ENCODE measurements around the gene TYRO3.

The TYRO3 gene

DNA sequence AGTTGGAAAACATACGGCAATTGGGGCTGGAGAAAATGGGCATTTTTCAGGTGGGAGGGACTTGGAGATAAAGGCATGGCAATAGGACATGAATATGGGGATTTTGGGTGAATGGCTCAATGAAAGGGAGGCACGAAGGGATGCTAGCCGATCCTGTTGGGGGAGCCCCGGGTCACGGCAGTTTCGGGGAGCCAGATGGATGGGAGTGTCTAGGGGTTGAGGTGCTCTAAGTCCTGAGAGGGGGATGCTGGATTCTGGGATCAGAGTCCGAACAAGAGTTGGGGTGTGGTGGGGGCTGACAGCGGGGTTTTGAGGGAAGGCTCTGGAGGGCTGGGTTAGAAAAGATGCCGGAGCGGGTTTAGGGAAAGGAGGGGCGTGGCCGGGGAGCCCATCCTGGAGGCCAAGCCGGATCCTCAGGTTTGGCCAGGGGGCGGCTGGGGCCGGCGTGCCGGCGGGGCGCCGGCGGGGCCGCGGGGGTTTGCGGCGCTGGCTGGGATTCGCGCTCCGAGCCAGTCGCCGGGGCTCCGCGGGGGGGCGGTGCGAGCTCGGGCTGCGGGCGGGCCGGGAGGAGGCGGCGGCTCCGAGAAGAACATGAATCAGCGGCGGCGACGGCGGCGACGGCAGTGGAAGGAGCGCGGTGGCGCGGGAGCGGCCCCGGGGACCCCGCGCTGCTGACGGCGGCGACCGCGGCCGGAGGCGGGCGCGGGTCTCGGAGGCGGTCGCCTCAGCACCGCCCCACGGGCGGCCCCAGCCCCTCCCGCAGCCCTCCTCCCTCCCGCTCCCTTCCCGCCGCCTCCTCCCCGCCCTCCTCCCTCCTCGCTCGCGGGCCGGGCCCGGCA is at the start of gene TYRO3:
Gene TYRO3, plus strand, starts transcription at position 813 of the 839 bp plus-strand sequence. CDS start 46 bp downstream, outside the sequence.
- DNase-seq = peak; percentile 72 to 83

DNA sequence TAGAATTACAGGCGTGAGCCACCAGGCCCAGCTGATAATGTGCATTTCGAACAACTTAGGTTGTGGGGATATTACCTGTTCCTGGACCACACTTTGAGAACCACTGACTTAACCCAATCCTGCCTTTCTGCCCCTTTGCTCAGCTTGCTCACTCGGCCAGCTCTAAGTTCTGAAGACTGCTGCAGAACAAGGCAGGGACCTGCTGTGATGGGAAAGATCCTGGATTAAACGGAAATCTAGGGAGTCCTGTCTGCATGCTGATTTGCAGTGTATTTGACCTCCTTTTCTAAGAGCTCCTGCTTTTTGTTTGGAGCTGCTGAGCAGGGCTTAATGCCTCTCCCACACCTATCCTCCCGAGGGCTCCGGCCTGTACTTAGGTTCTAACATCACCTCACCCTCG is 48.3 kb upstream of the TYRO3 start:
- DNase-seq = no peak

DNA sequence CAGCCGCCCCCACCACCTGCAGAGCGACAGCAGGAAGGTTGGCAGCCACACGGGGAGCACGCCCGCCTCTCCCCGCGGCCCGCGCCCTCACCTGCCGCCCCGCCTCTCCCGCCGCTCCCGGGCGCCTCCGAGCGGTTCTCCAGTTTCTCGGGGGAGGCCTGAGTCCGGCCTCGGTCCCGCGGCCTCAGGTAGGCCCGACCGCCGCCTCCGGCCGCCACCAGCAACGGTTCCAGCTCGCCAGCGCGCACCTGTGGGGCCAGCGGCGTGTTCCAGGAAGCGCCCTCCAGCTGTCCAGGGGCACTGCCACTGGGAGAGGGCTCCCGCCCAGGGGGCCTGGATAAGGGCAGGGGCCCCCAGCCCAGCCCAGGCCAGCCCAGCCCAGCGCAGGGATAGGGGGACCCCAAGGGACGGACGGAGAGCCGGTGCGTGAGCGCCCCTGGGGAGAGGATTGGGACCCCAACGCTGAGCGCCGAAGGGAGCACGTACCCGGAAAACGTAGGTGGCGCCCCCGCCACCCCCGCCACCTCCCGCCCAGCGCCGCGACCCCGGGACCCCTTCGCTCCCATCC is 47.6 kb upstream of the TYRO3 start:
- no peak for DNase-seq

DNA sequence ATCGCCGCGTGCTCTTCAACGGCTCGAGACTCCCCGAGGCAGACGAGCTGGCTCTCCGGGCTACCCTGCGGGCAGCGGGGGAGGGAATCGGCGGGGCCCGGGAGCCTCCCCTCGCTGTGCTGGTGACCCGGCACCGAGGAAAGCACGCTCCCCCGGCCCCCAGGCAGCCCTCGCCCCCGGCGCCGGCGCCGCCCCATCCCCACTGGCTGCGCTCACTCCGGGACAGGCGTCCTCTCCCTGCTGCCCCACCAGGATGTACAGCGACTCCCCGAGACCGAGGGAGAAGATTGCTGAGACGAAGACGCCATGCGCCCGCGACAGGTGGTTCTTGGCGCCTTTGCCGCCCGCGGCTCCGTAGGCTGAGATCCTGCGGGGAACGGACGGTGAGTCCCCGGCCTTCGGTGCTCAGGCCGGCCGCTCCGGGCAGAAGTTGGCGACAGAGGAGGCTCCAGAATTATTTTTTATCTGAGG is 47.1 kb upstream of the TYRO3 start:
- DNase-seq = peak in 1 of 2 experiments; percentile 56

DNA sequence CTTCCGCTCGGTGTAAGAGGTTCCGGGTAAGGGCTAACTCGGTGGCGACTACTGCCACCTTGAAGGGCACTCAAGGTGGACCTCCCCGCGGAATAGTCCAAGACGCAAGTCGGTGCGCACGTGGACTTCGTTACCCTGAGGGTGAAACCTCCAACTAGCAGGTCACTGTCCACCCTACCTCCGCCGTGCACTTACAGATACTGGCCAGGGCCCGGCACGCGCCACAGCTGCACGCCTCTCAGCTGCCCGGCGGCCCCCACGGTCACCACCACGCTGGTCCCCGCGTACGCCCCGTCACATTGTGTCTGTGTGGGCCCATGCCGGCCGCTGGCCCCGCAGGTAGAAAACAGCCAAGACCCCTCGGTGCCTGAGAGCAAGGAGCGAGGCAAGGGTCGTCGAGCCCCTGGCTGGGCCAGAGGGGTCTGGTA is 46.5 kb upstream of the TYRO3 start:
- DNase-seq = no peak

DNA sequence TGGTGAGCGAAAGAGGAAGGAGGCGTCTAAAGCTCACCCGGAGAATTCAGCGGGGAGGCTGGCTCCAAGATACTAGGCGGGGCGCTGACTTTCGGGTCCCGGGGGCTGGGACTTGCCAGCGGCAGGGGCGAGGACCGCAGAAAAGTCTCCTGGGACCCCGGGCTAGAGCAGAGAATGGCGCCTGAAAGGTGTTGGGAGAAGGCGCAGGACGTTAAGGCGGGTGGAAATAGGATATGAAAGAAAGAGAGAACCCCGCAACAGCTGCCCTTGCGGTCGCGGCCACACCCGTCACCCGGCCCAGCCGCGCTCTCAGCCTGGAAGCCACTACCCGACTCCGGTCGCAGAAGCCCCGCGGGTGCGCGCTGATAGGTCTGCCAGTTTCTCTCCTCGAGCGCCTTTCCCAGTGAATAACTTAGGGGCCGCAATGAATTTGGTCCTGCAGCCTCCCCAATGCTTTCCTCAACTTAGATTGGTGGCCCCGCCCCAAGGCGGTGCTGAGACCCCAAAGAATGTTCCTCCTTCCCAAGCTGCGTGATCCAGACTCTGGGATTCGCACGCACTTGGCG is 46.0 kb upstream of the TYRO3 start:
- DNase-seq = peak in 1 of 2 experiments; percentile 51

DNA sequence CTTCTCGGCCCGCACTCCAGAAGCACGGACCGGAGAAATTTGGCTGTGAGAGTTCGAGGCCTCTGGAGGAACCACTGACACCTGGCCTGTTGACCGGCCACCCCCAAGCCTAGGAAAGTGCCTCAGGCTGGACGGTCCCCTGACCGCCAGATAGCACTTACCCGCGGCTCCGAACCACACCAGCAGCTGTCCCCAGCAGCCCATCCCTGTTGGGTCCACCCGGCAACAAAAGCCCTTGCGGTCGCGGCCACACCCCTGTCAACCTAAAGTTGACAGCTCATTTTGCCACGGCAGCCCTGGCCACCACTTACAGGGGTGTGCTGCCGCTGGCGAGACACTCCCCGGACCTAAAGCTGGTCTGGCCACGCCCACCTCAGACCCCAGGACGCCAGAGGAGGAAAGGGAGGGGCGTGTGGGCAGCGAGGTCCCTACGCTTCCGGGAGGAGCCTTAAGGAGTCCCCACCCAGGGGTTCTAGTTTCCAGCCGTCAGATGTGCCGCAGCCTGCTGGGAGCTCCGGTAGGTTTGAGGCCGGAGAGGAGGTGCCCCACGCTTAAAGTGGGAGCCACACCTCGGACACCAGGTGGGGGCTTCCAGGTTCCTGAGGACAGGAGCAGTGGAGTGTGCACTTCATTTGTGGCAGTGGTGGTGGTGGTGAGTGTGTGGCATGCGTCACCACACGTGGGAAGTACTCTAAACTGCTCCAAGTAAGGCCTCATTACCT is 45.3 kb upstream of the TYRO3 start, which contains the start of gene LTK:
Gene LTK, minus strand, starts transcription at position 322 of the 722 bp plus-strand sequence. Its CDS starts 118 bp downstream, at position 204.
- peak in 1 of 2 experiments; percentile 51 for DNase-seq

DNA sequence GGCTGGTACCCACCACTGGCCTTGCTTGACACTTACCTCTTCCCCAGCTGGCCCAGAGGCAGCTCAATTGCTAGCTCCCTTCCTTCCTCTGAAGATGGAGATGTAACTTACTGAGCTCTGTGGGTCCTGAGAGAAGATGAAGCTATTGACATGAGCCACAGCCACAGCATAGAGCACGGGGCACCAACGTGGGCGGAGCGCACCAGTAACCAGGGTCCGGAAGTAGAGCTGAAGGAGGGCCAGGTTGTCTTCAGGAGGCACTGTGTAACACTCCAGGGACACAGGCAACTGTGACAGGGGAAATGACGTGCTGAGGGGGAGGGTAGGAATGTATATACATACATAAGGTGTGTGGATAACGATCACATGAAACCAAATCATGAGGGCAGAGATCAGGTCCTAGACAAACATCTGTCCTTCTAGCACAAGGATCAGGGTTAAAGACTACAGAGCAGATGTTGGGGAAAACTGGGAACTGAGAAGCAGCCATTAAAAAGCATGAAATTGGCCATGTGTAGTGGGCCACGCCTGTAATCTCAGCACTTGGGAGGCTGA is 41.0 kb upstream of the TYRO3 start:
- no peak for DNase-seq

DNA sequence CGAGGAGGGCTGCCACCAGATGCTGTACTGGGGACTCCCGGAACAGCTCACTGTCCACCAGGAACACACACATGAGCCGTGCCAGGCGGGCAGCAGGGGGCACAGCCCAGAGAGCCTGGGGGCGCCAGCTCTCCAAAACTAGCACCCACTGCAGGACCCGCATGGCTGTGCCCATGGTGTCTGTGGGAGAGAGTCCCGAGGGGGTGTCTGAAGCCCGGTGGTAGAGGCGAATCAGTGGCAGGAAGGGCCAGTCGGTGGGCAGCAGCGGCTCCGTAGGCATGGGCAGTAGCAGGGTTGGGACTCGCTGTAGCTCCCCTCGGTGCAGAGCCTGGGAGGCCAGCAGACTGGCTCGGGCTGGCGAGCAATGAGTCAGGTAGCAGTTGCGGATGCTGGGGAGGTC is 38.4 kb upstream of the TYRO3 start:
- DNase-seq = no peak

DNA sequence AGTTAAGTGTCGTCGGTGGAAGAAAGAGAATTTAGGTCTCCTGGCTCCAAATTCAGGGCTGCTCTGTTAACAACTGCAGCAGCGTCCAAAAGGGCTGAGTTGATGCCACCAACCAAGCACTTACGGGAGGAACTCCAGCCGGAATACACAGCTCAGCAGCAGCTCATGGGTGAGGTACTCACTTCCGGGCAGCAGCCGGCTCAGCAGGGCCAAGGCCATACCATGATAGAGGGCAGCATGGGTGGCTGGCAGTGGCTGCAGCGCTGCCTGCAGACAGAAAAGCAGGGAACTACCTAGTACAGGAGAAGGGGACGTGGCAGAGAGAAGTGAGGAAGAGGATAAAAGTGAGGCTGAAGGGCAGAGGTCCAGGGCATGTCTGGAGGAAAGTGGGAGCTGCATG is 37.4 kb upstream of the TYRO3 start:
- no peak for DNase-seq

DNA sequence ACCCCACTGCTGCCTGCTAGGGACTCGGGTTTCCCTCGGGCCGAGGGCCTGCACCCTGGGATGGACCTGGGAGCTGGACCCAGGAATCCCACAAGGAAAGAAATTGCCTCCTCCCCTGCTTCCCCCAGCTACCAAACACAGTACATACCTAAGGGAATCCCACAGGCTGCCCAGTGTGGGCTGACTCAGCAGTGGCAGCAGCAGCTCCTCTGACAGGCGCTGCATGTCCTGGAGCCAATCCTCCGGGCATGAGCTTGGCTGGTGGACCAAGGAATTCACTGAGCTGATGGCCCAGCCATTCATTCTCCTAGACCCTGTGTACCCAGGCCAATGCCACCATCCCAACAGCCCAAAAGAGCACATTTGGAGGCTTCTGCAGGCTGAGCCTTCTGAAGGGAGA is 35.9 kb upstream of the TYRO3 start:
- no peak for DNase-seq

DNA sequence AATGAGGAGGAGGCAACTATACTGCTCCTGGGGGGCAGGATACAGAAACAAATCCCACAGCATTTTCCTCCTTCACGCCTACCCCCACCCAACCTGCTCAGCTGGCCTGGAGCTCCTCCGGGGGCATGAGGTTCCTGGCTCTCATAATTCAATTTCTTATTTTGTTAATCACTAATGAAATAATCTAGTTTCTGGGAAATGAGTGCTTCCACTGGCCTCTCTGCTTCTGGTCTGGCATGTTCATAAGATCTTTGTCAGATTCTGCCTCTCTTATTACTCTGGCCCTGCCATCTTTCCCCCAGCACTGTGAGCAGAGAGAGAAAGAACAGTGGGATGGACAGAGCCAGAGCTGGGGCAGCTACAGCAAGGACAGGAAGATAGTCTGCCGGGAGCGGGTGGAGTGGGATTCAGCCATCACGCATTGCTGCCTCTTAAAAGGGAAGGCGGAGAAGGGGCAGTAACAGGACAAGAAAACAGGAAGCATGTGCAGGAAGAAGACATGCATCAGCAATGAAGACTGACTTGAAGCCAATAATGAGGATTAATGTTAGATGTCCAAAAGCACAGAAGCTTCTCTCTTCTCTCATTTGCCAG is 28.6 kb upstream of the TYRO3 start:
- DNase-seq = no peak

DNA sequence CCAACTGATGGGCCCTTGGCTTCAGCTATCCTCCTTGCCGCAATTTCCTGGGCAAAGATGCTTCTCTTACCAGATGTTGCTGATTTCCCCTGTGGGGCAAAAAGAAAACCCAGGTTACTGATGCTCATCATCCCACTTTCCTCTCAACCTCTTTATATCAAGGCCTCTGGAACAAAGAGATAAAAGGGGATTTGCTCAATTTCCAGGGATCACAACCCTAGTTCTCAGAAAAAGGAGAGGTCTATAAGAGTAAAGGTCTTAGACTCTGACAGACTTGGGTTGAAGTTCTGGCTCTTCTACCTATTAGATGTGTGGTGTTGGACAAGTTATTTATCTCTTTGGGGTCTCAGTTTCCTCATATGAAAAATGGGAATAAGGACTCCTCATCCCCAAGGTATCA is 23.5 kb upstream of the TYRO3 start:
- DNase-seq = no peak

DNA sequence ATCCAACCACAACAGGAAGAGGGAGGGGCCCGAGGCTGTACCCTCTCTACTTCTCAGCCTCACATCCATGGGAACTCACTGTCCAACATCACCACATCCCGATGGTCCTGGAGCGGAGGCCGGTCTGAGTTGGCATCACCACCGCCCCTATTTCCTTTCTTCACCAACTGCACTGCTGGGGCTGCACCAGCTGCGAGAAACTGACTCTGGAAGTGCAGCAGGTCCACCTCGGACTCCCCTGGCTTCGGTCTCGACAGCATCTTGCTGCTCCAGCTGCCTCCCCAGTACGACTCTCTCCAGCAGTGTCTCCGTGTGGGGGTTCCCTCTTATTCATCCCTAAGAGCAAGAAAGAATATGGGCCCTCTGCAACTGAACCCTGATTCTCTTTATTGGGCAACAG is 22.1 kb upstream of the TYRO3 start:
- DNase-seq = no peak

DNA sequence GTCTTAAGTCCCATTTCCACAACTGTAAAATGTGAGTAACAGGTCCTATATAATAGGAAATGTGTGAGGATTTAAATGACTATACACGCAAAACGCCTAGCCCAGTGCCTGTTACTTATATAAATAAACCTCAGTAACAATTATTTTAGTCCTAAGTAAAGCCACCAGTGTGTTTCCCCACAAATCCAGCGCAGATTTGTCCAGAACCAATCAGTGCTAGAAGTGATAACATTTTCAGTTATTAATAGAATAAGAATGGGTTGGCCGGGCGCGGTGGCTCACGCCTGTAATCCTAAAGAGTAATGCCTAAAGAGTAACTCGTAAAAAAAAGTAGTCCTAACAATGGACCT is 15.5 kb upstream of the TYRO3 start:
- no peak for DNase-seq

DNA sequence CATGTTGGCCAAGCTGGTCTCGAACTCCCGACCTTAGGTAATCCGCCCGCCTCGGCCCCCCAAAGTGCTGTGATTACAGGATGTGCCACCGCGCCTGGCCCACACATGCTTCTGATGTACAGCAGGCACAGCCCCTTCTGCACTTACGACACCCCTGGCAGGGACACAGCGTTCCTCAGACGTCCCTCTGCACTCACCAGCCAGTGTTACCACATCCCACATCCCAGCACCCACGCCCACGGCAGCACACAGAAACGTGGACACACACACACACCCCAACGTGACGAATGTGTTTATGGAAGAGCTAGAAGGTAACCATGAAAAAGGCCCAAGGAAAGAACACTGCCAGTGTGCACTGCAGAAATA is 14.4 kb upstream of the TYRO3 start:
- peak in 1 of 2 experiments; percentile 24 for DNase-seq

DNA sequence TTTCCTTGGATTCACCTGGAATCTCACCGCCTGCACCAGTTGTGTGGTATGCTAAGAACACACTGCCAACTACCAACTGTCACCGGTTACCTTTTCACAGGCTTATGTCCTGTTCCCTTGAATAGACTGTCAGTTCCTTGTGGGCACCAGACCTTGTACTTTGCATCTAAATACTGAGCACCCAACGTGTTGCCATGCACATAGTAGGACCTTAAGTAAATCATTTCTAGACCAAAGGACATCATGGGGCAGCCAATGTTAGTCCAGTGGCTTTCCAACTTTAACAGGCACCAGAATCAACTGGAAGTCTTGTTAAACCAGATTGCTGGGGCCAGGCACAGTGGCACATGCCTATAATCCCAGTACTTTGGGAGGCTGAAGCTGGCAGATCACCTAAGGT is 13.8 kb upstream of the TYRO3 start:
- no peak for DNase-seq

DNA sequence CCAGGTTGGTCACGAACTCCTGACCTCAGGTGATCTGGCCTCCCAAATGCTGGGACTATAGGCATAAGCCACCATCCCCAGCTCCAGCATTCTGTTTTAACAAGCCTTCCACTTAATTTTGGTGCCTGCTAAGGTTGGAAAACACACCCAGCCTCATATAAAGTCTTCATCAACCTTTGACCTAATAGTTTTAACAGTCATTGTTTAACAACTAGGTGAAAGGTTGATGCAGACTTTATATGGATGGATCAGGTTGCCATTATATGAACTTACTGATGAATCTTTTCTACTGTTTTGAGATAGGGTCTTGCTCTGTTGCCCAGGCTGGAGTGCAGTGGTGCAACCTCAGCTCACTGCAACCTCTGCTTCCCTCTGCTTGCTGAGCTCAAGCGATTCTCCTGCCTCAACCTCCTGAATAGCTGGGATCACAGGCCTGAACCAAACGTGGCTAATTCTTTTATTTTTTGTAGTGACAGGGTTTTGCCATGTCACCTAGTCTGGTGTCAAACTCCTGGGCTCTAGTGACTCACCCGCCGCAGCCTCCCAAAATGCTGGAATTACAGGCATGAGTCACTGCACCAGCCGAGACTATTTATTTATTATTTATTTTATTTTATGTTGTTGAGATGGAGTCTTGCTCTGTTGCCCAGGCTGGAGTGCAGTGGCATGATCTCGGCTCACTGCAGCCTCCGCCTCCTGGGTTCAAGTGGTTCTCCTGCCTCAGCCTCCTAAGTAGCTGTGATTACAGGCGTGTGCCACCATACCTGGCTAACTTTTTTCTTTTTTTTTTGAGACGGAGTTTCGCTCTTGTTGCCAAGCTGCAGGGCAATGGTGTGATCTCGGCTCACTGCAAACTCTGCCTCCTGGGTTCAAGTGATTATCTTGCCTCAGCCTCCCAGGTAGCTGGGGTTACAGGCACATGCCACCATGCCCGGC is 11.9 kb upstream of the TYRO3 start:
- no peak for DNase-seq

DNA sequence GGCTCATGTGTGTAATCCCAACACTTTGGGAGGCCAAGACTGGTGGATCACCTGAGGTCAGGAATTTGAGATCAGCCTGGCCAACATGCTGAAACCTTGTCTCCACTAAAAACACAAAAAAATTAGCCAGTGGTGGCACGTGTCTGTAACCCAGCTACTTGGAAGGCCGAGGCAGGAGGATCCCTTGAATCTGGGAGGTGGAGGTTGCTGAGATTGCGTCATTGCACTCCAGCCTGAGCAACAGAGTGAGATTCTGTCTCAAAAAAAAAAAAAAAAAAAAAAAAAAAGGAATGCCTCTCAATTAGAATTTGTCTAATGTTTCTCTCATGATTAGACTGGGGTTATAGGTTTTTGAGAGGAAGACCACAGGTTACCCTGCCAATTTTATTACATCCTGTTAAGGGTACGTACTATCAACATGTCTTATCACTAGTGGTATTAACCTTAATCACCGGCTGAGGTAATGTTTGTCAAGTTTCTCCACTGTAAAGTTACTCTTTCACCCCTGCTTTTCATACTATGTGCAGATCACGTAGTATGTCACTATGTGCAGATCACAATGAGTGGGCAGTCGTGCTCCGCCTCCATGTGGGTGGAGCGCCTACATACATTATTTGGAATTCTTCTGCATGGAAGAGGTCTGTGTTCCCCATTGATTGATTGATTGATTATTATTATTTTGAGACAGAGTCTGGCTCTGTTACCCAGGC is 8.8 kb upstream of the TYRO3 start:
- no peak for DNase-seq

DNA sequence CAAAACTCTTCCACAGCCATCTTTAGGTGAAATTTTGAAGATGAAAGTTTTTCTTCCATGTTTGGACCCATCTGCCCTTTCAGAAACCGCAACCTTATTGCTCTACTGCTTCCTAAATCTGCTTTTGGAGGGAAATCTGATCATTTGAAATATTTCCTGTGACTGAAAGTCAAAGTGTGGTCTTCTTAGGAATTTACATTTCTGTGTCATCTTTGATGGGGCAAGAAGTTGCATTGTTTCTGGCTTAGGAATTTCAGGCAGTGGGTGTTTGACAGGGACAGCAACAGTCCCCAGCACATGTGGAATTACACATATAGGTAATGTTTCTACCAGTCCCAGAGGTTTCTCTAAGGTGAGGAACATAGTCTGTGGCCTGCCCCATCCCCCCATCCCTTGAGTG is 5.3 kb upstream of the TYRO3 start:
- no peak for DNase-seq

DNA sequence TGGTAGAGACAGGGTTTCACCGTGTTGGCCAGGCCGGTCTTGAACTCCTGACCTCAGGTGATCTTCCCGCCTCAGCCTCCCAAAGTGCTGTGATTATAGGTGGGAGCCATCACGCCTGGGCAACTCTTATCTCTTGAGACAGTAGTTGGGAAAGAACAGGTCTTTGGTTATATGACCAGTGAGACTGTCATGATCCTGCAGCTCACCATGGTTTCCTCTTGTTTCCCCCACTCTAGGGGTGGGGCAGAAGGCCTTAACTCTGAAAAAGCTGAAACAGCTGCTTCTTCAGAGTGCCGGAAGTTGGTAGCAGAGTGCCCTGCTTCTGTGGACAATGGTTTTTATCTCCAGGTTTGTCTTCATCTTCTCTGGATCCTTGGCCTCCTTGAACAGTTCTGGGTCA is 4.7 kb upstream of the TYRO3 start:
- no peak for DNase-seq

All from activated T-cell treated with anti-CD3 and anti-CD28 coated beads, Interleukin-2, amount 50 U/mL, for 48 hours (primary cell).